ENCODE results near the gene PYY.
"Not testable (repeated sequence)": the region's sequence is repeated elsewhere in the genome, so short reads cannot be mapped to it uniquely, and the experiment has no call there.

The PYY gene

GRCh38 chr17:43976963-43977837 is 23.5 kb upstream of the PYY start:
- DNase-seq, result no peak

- DNase-seq, result no peak
Observed at GRCh38 chr17:43975898-43976297, 22.2 kb upstream of the PYY start.

DNA sequence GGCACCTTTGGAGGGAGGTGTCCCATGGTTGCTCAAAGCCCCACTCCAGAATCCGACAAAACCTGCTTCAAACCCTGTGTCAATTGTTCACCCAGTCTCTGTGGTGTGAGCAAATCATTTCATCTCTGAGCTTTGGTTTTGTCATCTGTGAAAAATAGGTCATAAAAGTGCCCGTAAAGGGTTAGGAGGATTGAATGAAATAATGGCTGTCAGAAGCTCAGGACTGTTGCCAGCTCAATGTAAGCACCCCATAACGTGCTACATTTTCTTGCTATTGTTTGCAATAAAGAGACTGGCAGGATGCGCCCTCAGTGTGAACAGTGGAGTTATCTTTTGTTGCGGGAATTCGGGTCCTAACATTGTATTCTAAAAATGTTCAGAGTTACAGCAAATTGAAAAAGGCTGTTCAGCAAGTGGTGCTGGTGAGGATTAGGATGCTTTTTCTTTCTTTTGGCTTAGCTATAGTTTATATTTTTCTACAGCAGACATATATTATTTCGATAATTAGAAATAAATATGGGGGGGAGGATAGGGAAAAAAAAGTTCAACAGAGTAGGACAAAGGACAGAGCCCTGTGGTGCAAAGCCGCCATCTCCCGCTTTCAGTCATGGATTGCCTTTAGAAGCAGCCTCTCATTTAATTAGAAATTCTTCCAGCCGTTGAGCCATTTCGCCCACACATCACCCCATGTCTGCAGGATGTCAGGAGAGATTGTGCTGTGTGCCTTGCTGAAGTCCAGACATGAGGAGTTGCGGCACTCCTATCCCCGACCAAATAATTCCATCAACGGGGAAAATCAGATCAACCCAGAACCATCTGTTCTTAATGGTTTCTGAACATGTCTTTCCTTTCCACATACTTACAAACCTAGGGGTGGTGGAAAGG is 20.9 kb upstream of the PYY start:
- DNase-seq, result no peak

GRCh38 chr17:43972444-43973212 is 18.9 kb upstream of the PYY start:
- DNase-seq, result not testable (repeated sequence)

GRCh38 chr17:43971436-43971835 is 17.7 kb upstream of the PYY start:
- DNase-seq, result not testable (repeated sequence)

DNA sequence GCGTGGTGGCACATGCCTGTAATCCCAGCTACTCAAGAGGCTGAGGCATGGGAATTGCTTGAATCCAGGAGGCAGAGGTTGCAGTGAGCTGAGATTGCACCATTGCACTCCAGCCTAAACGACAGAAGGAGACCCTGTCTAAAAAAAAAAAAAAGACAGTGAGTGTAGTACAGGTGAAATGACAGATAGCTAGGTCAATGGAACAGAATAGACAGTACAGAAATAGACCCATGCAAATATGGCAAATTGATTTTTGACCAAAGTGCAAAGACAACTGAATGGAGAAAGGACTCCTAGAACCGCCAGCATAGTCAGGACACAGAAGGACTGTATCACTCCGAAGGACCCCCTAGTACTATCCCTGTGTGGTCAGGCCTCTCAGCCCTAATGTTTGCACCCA is 16.6 kb upstream of the PYY start:
- DNase-seq, result no peak

DNA sequence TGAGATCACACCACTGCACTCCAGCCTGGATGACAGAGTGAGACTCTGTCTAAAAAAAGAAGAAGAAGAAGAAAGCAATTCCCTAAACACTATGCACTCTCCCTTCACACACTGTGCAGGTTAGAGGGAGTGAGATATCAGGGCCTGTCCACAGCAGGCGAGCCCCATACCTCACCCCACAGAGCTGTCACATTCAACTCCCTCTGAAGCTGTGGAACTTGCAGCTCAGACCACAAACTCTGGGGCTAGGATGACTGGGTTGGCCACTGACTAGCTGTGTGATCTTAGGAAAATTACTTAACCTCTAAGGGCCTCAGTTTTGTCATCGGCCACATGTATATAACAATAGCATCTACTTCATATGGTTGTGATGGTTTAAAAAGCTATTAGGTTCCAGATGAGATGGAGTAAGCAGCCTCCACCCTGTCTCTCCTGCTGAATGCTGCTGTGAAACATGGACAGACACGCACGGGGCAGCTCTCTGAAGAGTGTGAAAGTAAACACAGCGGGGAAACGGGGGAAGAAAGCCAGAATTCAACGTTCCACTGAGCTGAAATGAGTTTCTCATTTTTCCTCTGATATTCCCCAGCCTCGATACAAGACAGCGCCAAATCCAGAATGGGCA is 13.6 kb upstream of the PYY start:
- DNase-seq, result no peak

- no peak for DNase-seq
Observed at GRCh38 chr17:43966276-43966675, 12.5 kb upstream of the PYY start.

- DNase-seq, result no peak
Observed at GRCh38 chr17:43962479-43962878, 8.7 kb upstream of the PYY start.

DNA sequence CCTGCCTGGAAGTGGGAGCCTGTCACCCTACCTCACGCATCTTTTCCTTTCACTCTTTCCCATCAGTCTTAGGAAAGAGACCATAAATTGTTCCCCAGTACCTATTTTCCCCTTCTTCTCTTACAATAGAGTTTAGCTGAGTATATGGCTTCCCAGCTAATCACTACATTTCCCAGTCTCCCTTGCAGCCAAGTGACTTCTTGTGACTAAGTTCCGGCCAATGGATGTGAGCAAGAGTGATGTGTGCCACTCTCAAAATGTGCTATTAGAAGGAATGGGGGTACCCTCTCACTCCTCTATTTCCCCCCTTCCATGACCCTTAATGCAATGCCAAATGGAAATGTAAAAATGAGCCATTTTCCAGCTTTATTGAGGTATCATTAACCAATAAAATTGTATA is 8.2 kb upstream of the PYY start:
- DNase-seq, result no peak

DNA sequence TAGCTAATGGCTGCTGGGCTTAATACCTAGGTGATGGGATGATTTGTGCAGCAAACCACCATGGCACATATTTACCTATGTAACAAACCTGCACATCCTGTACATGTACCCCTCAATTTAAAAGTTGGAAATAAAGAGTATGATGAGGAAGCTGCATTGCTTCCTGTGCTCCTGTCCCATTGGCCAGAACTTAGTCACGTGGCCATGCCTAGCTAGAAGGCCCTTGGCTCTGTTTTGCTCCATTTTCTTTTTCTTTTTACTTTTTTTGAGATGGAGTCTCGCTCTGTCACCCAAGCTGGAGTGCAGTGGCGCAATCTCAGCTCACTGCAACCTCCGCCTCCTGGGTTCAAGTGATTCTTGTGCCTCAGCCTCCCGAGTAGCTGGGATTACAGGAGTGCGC is 7.6 kb upstream of the PYY start:
- not testable (repeated sequence) for DNase-seq

DNA sequence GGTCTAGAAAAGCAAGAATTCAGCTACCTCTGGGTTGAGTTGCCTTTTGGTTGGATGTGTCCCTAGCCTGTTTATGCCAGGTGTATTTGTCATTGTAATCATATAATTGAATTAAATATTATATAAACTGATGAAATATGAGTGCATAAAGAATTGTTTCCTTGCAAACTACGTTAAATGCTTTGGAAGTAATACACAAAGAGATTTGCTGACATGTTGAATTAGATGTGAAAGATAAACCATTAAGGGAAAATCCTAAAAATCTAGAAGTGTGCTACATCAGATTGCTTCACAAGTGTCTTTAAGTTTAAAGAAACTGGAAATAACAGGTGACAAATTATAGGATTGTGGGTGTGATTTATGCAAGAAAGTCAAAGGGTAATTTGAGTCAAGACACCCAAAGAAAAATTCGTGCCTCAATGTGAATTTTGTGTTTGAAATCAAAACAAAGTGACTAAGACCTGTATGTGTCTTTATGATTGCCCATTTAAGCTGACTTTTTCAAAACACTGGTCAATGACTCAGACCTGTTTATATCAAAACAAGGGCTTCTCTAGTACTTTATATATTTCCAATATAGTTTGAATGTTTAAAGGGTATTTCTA is 5.1 kb upstream of the PYY start:
- DNase-seq, result no peak

GRCh38 chr17:43956222-43956621 is 2.5 kb upstream of the PYY start:
- DNase-seq, result no peak

GRCh38 chr17:43952724-43953666 is 745 bp downstream of the PYY start:
- no peak for DNase-seq

- DNase-seq, result no peak
Observed at GRCh38 chr17:43952351-43952723, 1.4 kb downstream of the PYY start.

DNA sequence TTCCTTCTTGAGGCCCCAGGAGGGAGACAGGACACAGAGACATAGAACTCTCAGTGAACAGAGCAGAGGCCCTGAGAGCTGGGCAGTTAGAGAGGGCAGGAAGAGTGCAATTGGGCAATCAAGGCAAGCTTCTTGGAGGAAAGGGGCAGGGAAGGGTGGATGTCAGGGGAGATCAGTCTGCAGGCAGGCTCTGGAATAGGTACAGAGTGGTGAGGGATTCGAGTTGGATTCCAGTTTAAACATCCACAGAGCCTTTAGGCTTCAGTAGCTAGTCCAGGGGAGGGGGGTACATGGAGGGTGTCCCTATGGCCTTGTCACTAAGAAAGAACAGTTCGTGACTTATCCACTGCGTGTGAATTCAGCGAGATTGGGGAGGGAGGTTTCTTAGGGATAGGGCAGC is 2.0 kb downstream of the PYY start:
- DNase-seq, result no peak

DNA sequence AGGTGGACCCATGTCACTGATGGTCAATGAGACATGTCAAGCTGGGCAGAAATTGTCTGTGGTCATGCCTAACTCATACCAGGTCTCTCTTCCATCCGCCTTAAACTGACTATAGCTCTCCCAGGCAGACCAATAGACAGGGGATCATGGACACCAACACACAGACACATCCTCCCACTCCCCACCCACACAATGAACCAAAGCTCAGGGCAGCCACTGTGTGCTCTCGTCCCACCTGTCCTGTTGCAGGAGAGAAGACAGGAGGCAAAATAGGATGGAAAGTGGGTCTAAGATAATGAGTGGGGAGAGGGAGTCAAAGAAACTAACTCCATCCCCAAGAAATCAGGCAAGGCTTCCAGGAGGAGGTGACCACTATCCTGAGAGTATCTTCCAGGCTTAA is 3.2 kb downstream of the PYY start:
- no peak for DNase-seq

- no peak for DNase-seq
Observed at GRCh38 chr17:43949781-43950180, 4.0 kb downstream of the PYY start.

GRCh38 chr17:43946781-43947180 is 7.0 kb downstream of the PYY start:
- DNase-seq, result no peak

DNA sequence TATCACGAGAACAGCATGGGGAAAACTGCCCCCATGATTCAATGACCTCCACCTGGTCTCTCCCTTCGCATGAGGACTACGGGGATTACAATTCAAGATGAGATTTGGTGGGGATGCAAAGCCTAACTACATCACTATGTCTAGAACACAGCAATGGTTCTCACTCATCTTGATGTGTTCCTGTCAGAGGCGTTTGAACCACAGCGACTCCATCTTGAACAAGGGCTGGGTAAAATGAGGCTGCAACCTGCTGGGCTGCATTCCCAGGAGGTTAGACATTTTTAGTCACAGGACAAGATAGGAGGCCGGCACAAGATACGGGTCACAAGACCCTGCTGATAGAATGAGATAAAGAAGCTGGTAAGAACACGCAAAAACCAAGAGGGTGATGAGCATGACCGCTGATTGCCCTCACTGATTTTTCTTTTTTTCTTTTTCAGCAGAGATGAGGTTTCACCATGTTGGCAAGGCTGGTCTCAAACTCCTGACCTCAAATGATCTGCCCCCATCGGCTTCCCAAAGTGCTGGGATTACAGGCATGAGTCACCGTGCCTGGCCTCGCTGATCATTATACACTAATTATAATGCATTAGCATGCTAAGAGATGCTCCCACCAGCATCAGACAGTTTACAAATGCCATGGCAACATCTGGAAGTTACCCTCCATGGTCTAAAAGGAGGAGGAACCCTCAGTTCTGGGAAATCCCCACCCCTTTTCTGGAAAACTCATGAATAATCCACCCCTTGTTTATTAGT is 8.5 kb downstream of the PYY start:
- no peak for DNase-seq

Data from CD4-positive, alpha-beta T cell treated with Interleukin-10 for 1 hour (primary cell).